CD4-positive, CD25-positive, alpha-beta regulatory T cell (primary cell): Measurements from ENCODE around the gene STIM2. TPM values are rescaled to one million over a fixed set of nuclear protein-coding genes. Genes with fewer than 3 reads are reported as not detected.

Source experiments
- ATAC-seq, 2 donors: fragments of 150-1000 bp; cut with Tn5 transposase; one replicate each; pipeline ENCODE4 v1.10.0; 2021; ENCODE audit warnings: low read depth in 2 of 2, moderate number of reproducible peaks in 2 of 2, moderate library complexity in 1 of 2
- DNase-seq, 3 donors: peaks; one replicate each; pipeline versions ENCODE4 v3.0.0 to v3.0.0-alpha.2; 2012 to 2022; ENCODE audit warnings: mixed read lengths in 1 of 3
- H3K27ac ChIP-seq: one replicate; pipeline ENCODE4 v1.7.0; 2013; ENCODE audit warnings: mild to moderate bottlenecking, low read length; ENCODE audit not compliant: insufficient read depth, poor library complexity, severe bottlenecking
- H3K27me3 ChIP-seq: one replicate; pipeline ENCODE4 v1.7.0; 2013; ENCODE audit warnings: low read length; ENCODE audit not compliant: control insufficient read depth, insufficient read depth
- H3K36me3 ChIP-seq: one replicate; pipeline ENCODE4 v1.7.0; 2013; ENCODE audit warnings: mild to moderate bottlenecking, low read length, moderate library complexity; ENCODE audit not compliant: control insufficient read depth, insufficient read depth
- H3K4me1 ChIP-seq: 2 replicates; pipeline ENCODE4 v1.7.0; 2013; ENCODE audit warnings: mild to moderate bottlenecking, low read length; ENCODE audit not compliant: insufficient read depth, control insufficient read depth, poor library complexity, severe bottlenecking
- H3K4me3 ChIP-seq: one replicate; pipeline ENCODE4 v1.7.0; 2013; ENCODE audit warnings: low read depth, mild to moderate bottlenecking, low read length, moderate library complexity
- H3K9me3 ChIP-seq, 2 experiments: 1 replicate in 1 of 2; 2 replicates in 1 of 2; pipeline ENCODE4 v1.7.0; 2013; ENCODE audit warnings: low read length in 2 of 2, mild to moderate bottlenecking in 1 of 2, moderate library complexity in 1 of 2; ENCODE audit not compliant: control insufficient read depth in 2 of 2
- H3K27ac Mint-ChIP-seq, 3 donors: one replicate each; pipeline ENCODE4 v1.8.0; 2020 to 2022; ENCODE audit warnings: mild to moderate bottlenecking in 3 of 3, mixed read lengths in 3 of 3, moderate library complexity in 2 of 3
- H3K27me3 Mint-ChIP-seq: one replicate; pipeline ENCODE4 v1.8.0; 2022; ENCODE audit warnings: mild to moderate bottlenecking, mixed read lengths
- H3K36me3 Mint-ChIP-seq: one replicate; pipeline ENCODE4 v1.8.0; 2020; ENCODE audit warnings: mixed read lengths
- H3K4me1 Mint-ChIP-seq, 4 donors: one replicate each; pipeline ENCODE4 v1.8.0; 2020 to 2022; ENCODE audit warnings: mixed read lengths in 4 of 4, mild to moderate bottlenecking in 1 of 4
- H3K4me3 Mint-ChIP-seq, 4 donors: one replicate each; pipeline ENCODE4 v1.8.0; 2020 to 2022; ENCODE audit warnings: mild to moderate bottlenecking in 4 of 4, mixed read lengths in 4 of 4, moderate library complexity in 3 of 4
- H3K9me3 Mint-ChIP-seq, 7 donors: one replicate each; pipeline ENCODE4 v1.8.0; 2020 to 2022; ENCODE audit warnings: mixed read lengths in 7 of 7, mild to moderate bottlenecking in 3 of 7, moderate library complexity in 2 of 7
- polyA plus RNA-seq, 4 donors: library from polyadenylated mRNA; unstranded; fragments of 300-500 nt; fragmentation: Illumina TruSeq; gene quantifications; one replicate each; pipeline ENCODE4 v1.2.3, GENCODE V29; 2021
- total RNA-seq: library from RNA; stranded (reverse); gene quantifications from one replicate; pipeline ENCODE4 v1.2.3, GENCODE V29; 2022

STIM2 gene
- total and polyA plus RNA-seq, 5 donors from 2014 or later = 20.2 to 83.4 (median 24.5) TPM

- peaks cover 27% of the 10 kb centered on the region for H3K36me3 ChIP-seq
- peaks cover 15% of the 10 kb centered on the region for H3K4me1 ChIP-seq
- DNase-seq (no peak), ATAC-seq (no peak)
- peak overlapping the region; percentile 25 for H3K27ac ChIP-seq
- no peaks in the 10 kb centered on the region for H3K27me3 ChIP-seq
- peaks cover 30 to 47% (median 38%) of the 10 kb centered on the region in 4 donors for H3K4me1 Mint-ChIP-seq
- H3K9me3 Mint-ChIP-seq = no peaks in the 10 kb centered on the region
- no peak overlapping the region for H3K4me3 Mint-ChIP-seq
- H3K36me3 Mint-ChIP-seq = peaks cover 7% of the 10 kb centered on the region
- H3K27me3 Mint-ChIP-seq = no peaks in the 10 kb centered on the region
- H3K9me3 ChIP-seq = no peaks in the 10 kb centered on the region
- H3K27ac Mint-ChIP-seq = peak overlapping the region; percentile 31 to 78 (median 58)
- no peak overlapping the region for H3K4me3 ChIP-seq
Measured at GRCh38 chr4:27005905-27006590, 145.4 kb downstream of the STIM2 start.

- H3K27me3 ChIP-seq = no peaks in the 10 kb centered on the region
- Mint-ChIP-seq H3K4me3 (no peak overlapping the region), H3K27ac (peak overlapping the region in 2 of 3 donors; percentile 31 to 78), H3K36me3 (peaks cover 6% of the 10 kb centered on the region), H3K4me1 (peaks cover 29 to 44% (median 34%) of the 10 kb centered on the region in 4 donors), H3K9me3 (no peaks in the 10 kb centered on the region), H3K27me3 (no peaks in the 10 kb centered on the region)
- DNase-seq = no peak
- peaks cover 15% of the 10 kb centered on the region for H3K4me1 ChIP-seq
- no peak overlapping the region for H3K27ac ChIP-seq
- H3K36me3 ChIP-seq = peaks cover 28% of the 10 kb centered on the region
- H3K9me3 ChIP-seq = no peaks in the 10 kb centered on the region
- ATAC-seq = no peak
- H3K4me3 ChIP-seq = no peak overlapping the region
Measured at GRCh38 chr4:27006646-27007045, 146.0 kb downstream of the STIM2 start.

- Mint-ChIP-seq H3K36me3 (no peaks in the 10 kb centered on the region), H3K27me3 (no peaks in the 10 kb centered on the region), H3K27ac (peak overlapping the region in 2 of 3 donors; percentile 40 to 91), H3K9me3 (no peaks in the 10 kb centered on the region), H3K4me3 (no peak overlapping the region), H3K4me1 (peaks cover 26 to 37% (median 29%) of the 10 kb centered on the region in 4 donors)
- H3K9me3 ChIP-seq = no peaks in the 10 kb centered on the region
- H3K36me3 ChIP-seq = peaks cover 22% of the 10 kb centered on the region
- ATAC-seq (no peak), DNase-seq (no peak)
- peaks cover 14% of the 10 kb centered on the region for H3K4me1 ChIP-seq
- H3K4me3 ChIP-seq = no peak overlapping the region
- no peak overlapping the region for H3K27ac ChIP-seq
- no peaks in the 10 kb centered on the region for H3K27me3 ChIP-seq
Measured at GRCh38 chr4:27007507-27007906, 146.9 kb downstream of the STIM2 start.

GRCh38 chr4:27008679-27009078, 148.0 kb downstream of the STIM2 start:
- Mint-ChIP-seq H3K36me3 (no peaks in the 10 kb centered on the region), H3K27me3 (no peaks in the 10 kb centered on the region), H3K9me3 (no peaks in the 10 kb centered on the region), H3K4me3 (no peak overlapping the region), H3K27ac (peak overlapping the region in 1 of 3 donors; percentile 31), H3K4me1 (peaks cover 18 to 28% (median 20%) of the 10 kb centered on the region in 4 donors)
- no peak overlapping the region for H3K27ac ChIP-seq
- no peaks in the 10 kb centered on the region for H3K9me3 ChIP-seq
- H3K4me3 ChIP-seq = no peak overlapping the region
- no peak for ATAC-seq
- no peaks in the 10 kb centered on the region for H3K27me3 ChIP-seq
- H3K36me3 ChIP-seq = peaks cover 24% of the 10 kb centered on the region
- DNase-seq = no peak
- H3K4me1 ChIP-seq = peaks cover 2% of the 10 kb centered on the region

GRCh38 chr4:27009539-27009938, 148.9 kb downstream of the STIM2 start:
- Histone ChIP-seq H3K36me3 (peaks cover 24% of the 10 kb centered on the region), H3K4me1 (no peaks in the 10 kb centered on the region), H3K27me3 (no peaks in the 10 kb centered on the region), H3K9me3 (no peaks in the 10 kb centered on the region), H3K27ac (no peak overlapping the region), H3K4me3 (no peak overlapping the region)
- ATAC-seq = no peak
- H3K4me1 Mint-ChIP-seq = peaks cover 12 to 19% (median 13%) of the 10 kb centered on the region in 4 donors
- no peak for DNase-seq
- H3K4me3 Mint-ChIP-seq = no peak overlapping the region
- peak overlapping the region in 2 of 3 donors; percentile 16 to 28 for H3K27ac Mint-ChIP-seq
- H3K27me3 Mint-ChIP-seq = no peaks in the 10 kb centered on the region
- no peaks in the 10 kb centered on the region for H3K9me3 Mint-ChIP-seq
- H3K36me3 Mint-ChIP-seq = peaks cover 3% of the 10 kb centered on the region

- Histone ChIP-seq H3K4me3 (no peak overlapping the region), H3K4me1 (no peaks in the 10 kb centered on the region), H3K36me3 (peaks cover 24% of the 10 kb centered on the region), H3K27me3 (no peaks in the 10 kb centered on the region), H3K27ac (no peak overlapping the region), H3K9me3 (no peaks in the 10 kb centered on the region)
- Mint-ChIP-seq H3K4me1 (peaks cover 8 to 15% (median 13%) of the 10 kb centered on the region in 4 donors), H3K27me3 (no peaks in the 10 kb centered on the region), H3K9me3 (no peaks in the 10 kb centered on the region), H3K36me3 (peaks cover 5% of the 10 kb centered on the region), H3K4me3 (no peak overlapping the region), H3K27ac (peak overlapping the region in 1 of 3 donors; percentile 57)
- ATAC-seq (peak; percentile 72), DNase-seq (peak; percentile 29 to 73 (median 58))
Measured at GRCh38 chr4:27010334-27010940, 149.8 kb downstream of the STIM2 start.

- no peaks in the 10 kb centered on the region for H3K27me3 ChIP-seq
- Mint-ChIP-seq H3K4me1 (peaks cover 9 to 22% (median 13%) of the 10 kb centered on the region in 4 donors), H3K27me3 (no peaks in the 10 kb centered on the region), H3K9me3 (peaks cover 0 to 5% (median 0%) of the 10 kb centered on the region in 7 donors), H3K27ac (peak overlapping the region in 1 of 3 donors; percentile 32), H3K36me3 (peaks cover 12% of the 10 kb centered on the region), H3K4me3 (no peak overlapping the region)
- no peak overlapping the region for H3K4me3 ChIP-seq
- peaks cover 27% of the 10 kb centered on the region for H3K36me3 ChIP-seq
- no peak for DNase-seq
- no peak for ATAC-seq
- no peaks in the 10 kb centered on the region for H3K4me1 ChIP-seq
- no peaks in the 10 kb centered on the region for H3K9me3 ChIP-seq
- H3K27ac ChIP-seq = no peak overlapping the region
Measured at GRCh38 chr4:27011401-27011800, 150.8 kb downstream of the STIM2 start.
